HG03175 (cell line): ENCODE results near the gene DNAJA3.

Experiments
- ATAC-seq: cut with Tn5 transposase; IDR thresholded peaks from one replicate; pipeline ENCODE4 v1.9.1; 2021; ENCODE audit warnings: mild to moderate bottlenecking, moderate library complexity; ENCODE audit not compliant: unreplicated experiment

Gene DNAJA3

DNA sequence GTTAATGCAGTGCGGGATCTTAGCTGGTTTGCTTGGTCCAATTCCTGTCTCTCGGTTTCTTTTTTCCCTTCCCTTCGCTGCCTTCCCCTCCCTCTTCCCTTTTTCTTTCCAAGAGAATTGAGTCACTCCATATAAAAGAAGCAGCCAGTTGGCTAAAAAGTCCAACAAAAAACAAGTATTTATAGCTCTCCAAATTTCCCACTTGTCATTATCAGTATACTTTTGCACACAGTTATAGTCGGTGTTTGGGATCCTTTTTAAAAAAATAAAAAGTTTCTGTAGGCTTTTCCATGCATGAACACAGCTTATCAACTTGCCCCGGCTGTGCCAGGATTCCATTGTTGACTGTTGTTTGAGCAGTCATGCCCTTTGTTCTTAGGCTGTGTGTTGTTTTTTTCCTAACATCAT, 75.4 kb downstream of the DNAJA3 start:
- ATAC-seq = no peak

DNA sequence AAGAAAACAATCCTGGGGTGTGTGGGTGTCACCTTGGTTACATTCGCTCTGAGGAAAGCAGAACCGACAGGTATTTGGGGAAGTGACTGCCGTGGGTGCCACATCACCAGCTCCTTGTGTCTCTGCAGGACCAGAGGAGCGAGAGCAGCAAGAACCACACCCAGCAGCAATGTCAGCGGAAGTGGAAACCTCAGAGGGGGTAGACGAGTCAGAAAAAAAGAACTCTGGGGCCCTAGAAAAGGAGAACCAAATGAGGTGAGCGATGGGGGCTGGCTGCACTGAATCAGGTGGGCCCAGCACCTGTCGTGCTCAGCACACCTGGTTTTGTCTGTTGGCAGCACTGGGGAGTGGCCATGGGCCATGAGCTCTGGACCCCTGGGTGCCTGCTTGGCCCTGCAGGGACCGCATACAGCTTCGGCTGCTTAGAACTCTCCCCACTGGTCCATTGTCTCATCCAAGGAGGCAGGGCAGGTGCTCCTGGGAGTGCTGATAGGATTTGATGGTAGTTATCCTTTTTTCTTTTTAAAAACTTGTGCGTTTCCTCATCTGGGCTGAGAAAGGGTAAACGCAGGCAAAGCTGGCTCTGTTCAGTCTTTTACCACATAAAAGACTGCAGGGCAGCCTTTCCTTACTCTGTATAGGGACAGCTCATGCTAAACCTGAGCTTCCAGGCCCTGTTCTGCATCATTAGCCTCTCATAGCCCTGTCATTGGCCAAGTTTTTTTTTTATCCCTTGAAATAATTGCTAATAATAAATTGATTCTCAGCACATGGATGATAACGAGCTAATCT, 79.9 kb downstream of the DNAJA3 start:
- peak; percentile 84 for ATAC-seq
